ENCODE data around the gene DNA2. TPM values are rescaled to one million over a fixed set of nuclear protein-coding genes. Genes with fewer than 3 reads are reported as not detected.

DNA2 gene
- total and polyA plus RNA-seq, 2 of the 4 experiments (the other 2 are of a cell fraction): 3.9 to 5.6 TPM

DNA sequence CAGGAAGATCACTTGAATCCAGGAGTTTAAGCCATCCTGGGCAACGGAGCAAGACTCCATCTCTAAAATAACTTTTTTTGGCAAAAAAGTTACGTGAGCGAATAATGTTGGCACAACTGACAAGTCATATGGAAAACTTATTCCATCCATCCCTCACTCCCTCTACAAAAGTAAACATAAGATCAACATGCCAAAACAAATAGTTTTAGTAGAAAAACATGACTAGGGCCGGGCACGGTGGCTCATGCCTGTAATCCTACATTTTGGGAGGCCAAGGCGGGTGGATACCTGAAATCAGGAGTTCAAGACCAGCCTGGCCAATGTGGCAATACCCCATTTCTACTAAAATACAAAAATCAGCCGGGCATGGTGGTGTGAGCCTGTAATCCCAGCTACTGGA, 29.9 kb upstream of the DNA2 start:
- no peak overlapping the region for H2AFZ ChIP-seq (replicated peaks; ENCODE audit: low read length, poor library complexity)

More for the DNA sequence above, 29.9 kb upstream of the DNA2 start:
- intact Hi-C loops (cut with micrococcal nuclease): no loop called here
- no peak overlapping the region for H3K4me3 ChIP-seq (ENCODE audit: insufficient read depth, low read depth, low read length)
- H3K36me3 ChIP-seq (ENCODE audit: control insufficient read depth, insufficient read depth, low read length): peaks cover 15% of the 10 kb centered on the region
- H3K9me1 ChIP-seq (ENCODE audit: insufficient read depth, low read length): peaks cover 2% of the 10 kb centered on the region; the same call in 1 of the 2 replicates
- H3K4ac ChIP-seq (ENCODE audit: low read depth, low read length): no peak overlapping the region
- H2BK20ac ChIP-seq (ENCODE audit: low read depth, low read length): no peak overlapping the region
- WGBS, 2 experiments (ENCODE audit: extremely low coverage in 2 of 2, insufficient read length in 1 of 2): 82% methylated on average over 3 of the region's 7 CpGs; no CpG with 5 or more reads in 1 of the 2 experiments
- H3K27ac ChIP-seq (ENCODE audit: insufficient read depth, low read length): no peak overlapping the region
- no peak overlapping the region for H2AK9ac ChIP-seq (replicated peaks; ENCODE audit: low read depth, low read length, poor library complexity)
- H3K4me1 ChIP-seq (ENCODE audit: control insufficient read depth, insufficient read depth, low read length): no peaks in the 10 kb centered on the region
- dilution Hi-C loops (cut with HindIII; ENCODE audit: low sequenced_read_pairs, unreplicated experiment): no loop called here
- ChIA-PET CTCF (interaction anchor here (0.6 kb wide), 1 partner anchor 374 kb away, joined by 6 read pairs; no protein-coding TSS in a partner anchor), POLR2A (ENCODE audit: unreplicated experiment) (no interaction called here)
- no peak overlapping the region for H3K18ac ChIP-seq (ENCODE audit: low read depth, low read length)
- H3K79me1 ChIP-seq (ENCODE audit: low read depth in 1 of 2, low read length in 2 of 2): no peaks in the 10 kb centered on the region; a peak in 2 of 4 replicates
- in situ Hi-C loops (cut with MboI; ENCODE audit: low sequenced_read_pairs): no loop called here
- TF ChIP-seq, protein P1, sequence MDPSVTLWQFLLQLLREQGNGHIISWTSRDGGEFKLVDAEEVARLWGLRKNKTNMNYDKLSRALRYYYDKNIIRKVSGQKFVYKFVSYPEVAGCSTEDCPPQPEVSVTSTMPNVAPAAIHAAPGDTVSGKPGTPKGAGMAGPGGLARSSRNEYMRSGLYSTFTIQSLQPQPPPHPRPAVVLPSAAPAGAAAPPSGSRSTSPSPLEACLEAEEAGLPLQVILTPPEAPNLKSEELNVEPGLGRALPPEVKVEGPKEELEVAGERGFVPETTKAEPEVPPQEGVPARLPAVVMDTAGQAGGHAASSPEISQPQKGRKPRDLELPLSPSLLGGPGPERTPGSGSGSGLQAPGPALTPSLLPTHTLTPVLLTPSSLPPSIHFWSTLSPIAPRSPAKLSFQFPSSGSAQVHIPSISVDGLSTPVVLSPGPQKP (IDR thresholded peaks at IDR 0.05; ENCODE audit: borderline replicate concordance, low read depth, low read length): no peak
- TF ChIP-seq RAD21 (IDR thresholded peaks at IDR 0.05; ENCODE audit: low read length) (no peak), CEBPB (IDR thresholded peaks at IDR 0.05; ENCODE audit: low read depth, low read length) (no peak), MAFK (IDR thresholded peaks at IDR 0.05; ENCODE audit: low read depth, low read length) (no peak), POLR2A (IDR thresholded peaks at IDR 0.05; ENCODE audit: low read depth, low read length) (no peak), MAZ (IDR thresholded peaks at IDR 0.05; ENCODE audit: borderline replicate concordance, low read depth, low read length) (no peak), CHD1 (IDR thresholded peaks at IDR 0.05; ENCODE audit: low read depth, low read length) (no peak), BHLHE40 (IDR thresholded peaks at IDR 0.05; ENCODE audit: low read depth, low read length) (no peak), SMC3 (IDR thresholded peaks at IDR 0.05; ENCODE audit: low read depth, low read length) (no peak), RCOR1 (IDR thresholded peaks at IDR 0.05; ENCODE audit: insufficient replicate concordance, low read length) (no peak)
- TF ChIP-seq, protein P2, sequence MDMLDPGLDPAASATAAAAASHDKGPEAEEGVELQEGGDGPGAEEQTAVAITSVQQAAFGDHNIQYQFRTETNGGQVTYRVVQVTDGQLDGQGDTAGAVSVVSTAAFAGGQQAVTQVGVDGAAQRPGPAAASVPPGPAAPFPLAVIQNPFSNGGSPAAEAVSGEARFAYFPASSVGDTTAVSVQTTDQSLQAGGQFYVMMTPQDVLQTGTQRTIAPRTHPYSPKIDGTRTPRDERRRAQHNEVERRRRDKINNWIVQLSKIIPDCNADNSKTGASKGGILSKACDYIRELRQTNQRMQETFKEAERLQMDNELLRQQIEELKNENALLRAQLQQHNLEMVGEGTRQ (IDR thresholded peaks at IDR 0.05; ENCODE audit: low read depth, low read length): no peak
- DNase-seq (no peak), ATAC-seq (ENCODE audit: low read depth) (no peak)
- H3K27me3 ChIP-seq (ENCODE audit: control insufficient read depth, insufficient read depth, low read length): no peaks in the 10 kb centered on the region
- H2BK15ac ChIP-seq (ENCODE audit: low read depth, low read length): no peak overlapping the region
- no peak overlapping the region for H3K4me2 ChIP-seq (ENCODE audit: low read depth, low read length)
- H3K9ac ChIP-seq (ENCODE audit: low read depth, low read length): no peak overlapping the region
- H2BK120ac ChIP-seq (ENCODE audit: low read depth, low read length): no peak overlapping the region
- no peaks in the 10 kb centered on the region for H3K9me3 ChIP-seq (ENCODE audit: control insufficient read depth, insufficient read depth, low read length)
- H3K14ac ChIP-seq (replicated peaks; ENCODE audit: low read depth, low read length): no peak overlapping the region
- H4K91ac ChIP-seq (ENCODE audit: insufficient read depth, low read depth, low read length): no peak overlapping the region
- H4K5ac ChIP-seq (ENCODE audit: low read depth, low read length): no peak overlapping the region
- H2BK5ac ChIP-seq (ENCODE audit: low read depth, low read length, poor library complexity, severe bottlenecking): no peak overlapping the region
- H4K20me1 ChIP-seq (ENCODE audit: insufficient read depth, low read length): no peaks in the 10 kb centered on the region
- no peak overlapping the region for H4K8ac ChIP-seq (ENCODE audit: low read depth in 2 of 2, low read length in 2 of 2)
- BruUV-seq (replicated peaks): no TSS peak
- no peak overlapping the region for H3K23ac ChIP-seq (ENCODE audit: low read depth, low read length)
- H2AK5ac ChIP-seq (ENCODE audit: low read depth, low read length): no peak overlapping the region
- H3K56ac ChIP-seq (ENCODE audit: extremely low read depth, insufficient read depth, low read length): no peak overlapping the region

Measured in IMR-90 (cell line).